ENCODE data around the gene TEX53.

GRCh38 chr9:114671605-114672004 is 14.0 kb upstream of the TEX53 start:
- TF ChIP-seq POLR2A (IDR thresholded peaks at IDR 0.05) (no peak), CTCF (IDR thresholded peaks at IDR 0.05) (no peak), POLR2AphosphoS5 (IDR thresholded peaks at IDR 0.05; ENCODE audit: insufficient read depth in 1 of 2, low read depth in 1 of 2) (no peak)

Data from vagina (tissue), 2 donors.